A673 (cell line): ENCODE measurements around the gene DPH3. TPM values are rescaled to one million over a fixed set of nuclear protein-coding genes. Genes with fewer than 3 reads are reported as not detected.

Experiments used
- BruUV-seq: library from RNA; stranded (reverse); fragments of 400-500 nt; replicated peaks from 2 replicates; lab custom pipeline; 2021; lab: Mats Ljungman, UMichigan
- CTCF ChIA-PET: fragments of 300-600 bp; sonication (Branson Sonifier 250); formaldehyde crosslinking; loops from one replicate; lab custom pipeline; 2022; ENCODE audit warnings: antibody characterized with exemption; lab: Charles Lee
- POLR2A ChIA-PET: fragments of 300-600 bp; sonication (Branson Sonifier 250); formaldehyde crosslinking; loops from one replicate; lab custom pipeline; 2022; ENCODE audit warnings: antibody characterized with exemption; ENCODE audit not compliant: low non-redundant PET; lab: Charles Lee
- DNase-seq: peaks from one replicate; pipeline ENCODE4 v3.0.0-alpha.2; 2015; ENCODE audit warnings: low spot score
- H3K27ac ChIP-seq: fragments of 200-600 bp; sonication (generic); 2 replicates; pipeline ENCODE4 v1.5.1; 2016; ENCODE audit warnings: mixed run types, low read depth, mild to moderate bottlenecking, mixed read lengths, antibody characterized with exemption, low read length; ENCODE audit not compliant: poor library complexity, severe bottlenecking
- H3K27me3 ChIP-seq: fragments of 200-600 bp; sonication (generic); replicated peaks from 2 replicates; pipeline ENCODE4 v1.6.1; 2017; ENCODE audit warnings: mixed run types, low read depth, mild to moderate bottlenecking, mixed read lengths, antibody characterized with exemption, low read length; ENCODE audit not compliant: insufficient read depth, poor library complexity
- H3K36me3 ChIP-seq: fragments of 200-600 bp; sonication (generic); 2 replicates; pipeline ENCODE4 v1.6.1; 2016; ENCODE audit warnings: mixed run types, mild to moderate bottlenecking, mixed read lengths, antibody characterized with exemption, low read length; ENCODE audit not compliant: insufficient read depth, poor library complexity, severe bottlenecking
- H3K4me1 ChIP-seq: fragments of 200-600 bp; sonication (generic); 2 replicates; pipeline ENCODE4 v1.6.1; 2017; ENCODE audit warnings: mixed run types, mild to moderate bottlenecking, mixed read lengths, antibody characterized with exemption, low read length; ENCODE audit not compliant: insufficient read depth, poor library complexity, severe bottlenecking
- H3K4me3 ChIP-seq: fragments of 200-600 bp; sonication (generic); 2 replicates; pipeline ENCODE4 v1.5.1; 2016; ENCODE audit warnings: low read depth, mixed run types, mild to moderate bottlenecking, mixed read lengths, low read length; ENCODE audit not compliant: poor library complexity, severe bottlenecking
- H3K9me3 ChIP-seq: fragments of 200-600 bp; sonication (generic); 2 replicates; pipeline ENCODE4 v1.6.1; 2016; ENCODE audit warnings: mixed run types, low read depth, mild to moderate bottlenecking, mixed read lengths, antibody characterized with exemption, low read length; ENCODE audit not compliant: poor library complexity, severe bottlenecking
- EZH2 ChIP-seq: fragments of 200-600 bp; sonication (generic); IDR thresholded peaks from 2 replicates; pipeline ENCODE4 v1.6.1; 2017; ENCODE audit warnings: borderline replicate concordance, low read depth, mild to moderate bottlenecking, mixed read lengths, antibody characterized with exemption, low read length; ENCODE audit not compliant: poor library complexity, severe bottlenecking
- intact Hi-C: fragments of 100-400 bp; cut with micrococcal nuclease; formaldehyde crosslinking; loops from one replicate; pipeline ENCODE4 v1.10.0; 2022; ENCODE audit not compliant: unreplicated experiment
- total RNA-seq: library from RNA; stranded (reverse); gene quantifications from 2 replicates; pipeline ENCODE4 v1.2.3, GENCODE V29; 2021
- TF ChIP-seq, protein P1 (sequence below): fragments of 300-800, 200-600 bp; sonication (generic); conservative IDR thresholded peaks from 2 replicates; pipeline ENCODE4 v1.5.1; 2017; ENCODE audit warnings: low read depth, mild to moderate bottlenecking, antibody characterized with exemption, low read length, moderate library complexity, mixed read lengths

Gene DPH3
- total RNA-seq, 1 experiment from 2014 or later = 26.4 TPM

DNA sequence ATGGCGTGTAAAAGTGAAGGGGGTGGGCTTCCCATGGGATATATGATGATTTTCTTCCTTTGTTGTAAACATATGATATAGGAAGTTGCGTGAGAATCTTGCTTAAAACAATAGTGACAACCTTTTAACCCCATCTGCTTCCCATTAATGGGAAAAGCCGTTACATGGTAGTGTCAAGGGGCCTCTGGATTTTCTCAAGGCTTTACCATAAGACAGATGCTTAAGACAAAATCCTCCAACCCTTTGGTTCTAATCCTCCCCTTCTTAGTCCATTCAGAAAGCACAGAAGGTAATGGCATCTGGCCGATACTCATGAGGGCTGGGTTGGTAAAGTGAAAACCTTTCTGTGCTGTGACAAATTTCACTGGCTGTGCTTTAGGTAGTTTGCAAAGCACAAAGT lies 25.0 kb downstream of the DPH3 start:
- BruUV-seq = no TSS peak

DNA sequence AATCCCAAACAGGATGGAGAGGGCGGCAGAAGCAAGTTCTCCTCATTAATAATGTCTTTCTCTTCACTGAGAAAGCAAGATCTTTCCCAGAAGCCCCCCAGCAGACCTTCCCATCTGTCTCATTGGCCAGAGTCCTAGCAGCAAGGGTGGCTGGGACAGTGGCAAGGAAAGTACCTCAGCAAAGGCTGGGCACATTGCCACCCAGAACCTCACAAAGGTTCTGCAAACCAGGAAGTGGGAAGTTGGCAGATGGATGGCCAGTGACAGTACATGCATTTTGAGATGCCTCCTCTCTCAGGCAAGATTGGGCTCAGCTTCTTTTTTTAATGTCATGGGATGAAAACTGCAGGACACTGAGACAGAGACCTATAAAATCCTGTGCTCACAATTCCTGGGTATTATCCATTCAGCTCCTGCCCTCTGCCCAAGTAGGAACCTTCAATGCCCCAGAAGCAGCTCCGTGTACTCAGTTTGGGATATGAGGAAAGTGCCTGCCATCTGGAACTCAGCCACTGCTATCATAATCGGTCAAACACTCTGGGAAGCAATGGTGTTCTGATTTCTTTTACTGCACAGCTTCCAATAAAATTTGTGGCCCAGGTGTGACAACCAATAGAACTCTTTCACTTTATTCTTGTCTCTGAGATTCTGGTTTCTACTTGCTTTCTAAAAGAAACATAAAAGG lies 25.5 kb downstream of the DPH3 start:
- BruUV-seq = no TSS peak
- no peaks in the 10 kb centered on the region for H3K4me1 ChIP-seq
- TF ChIP-seq, protein P1, sequence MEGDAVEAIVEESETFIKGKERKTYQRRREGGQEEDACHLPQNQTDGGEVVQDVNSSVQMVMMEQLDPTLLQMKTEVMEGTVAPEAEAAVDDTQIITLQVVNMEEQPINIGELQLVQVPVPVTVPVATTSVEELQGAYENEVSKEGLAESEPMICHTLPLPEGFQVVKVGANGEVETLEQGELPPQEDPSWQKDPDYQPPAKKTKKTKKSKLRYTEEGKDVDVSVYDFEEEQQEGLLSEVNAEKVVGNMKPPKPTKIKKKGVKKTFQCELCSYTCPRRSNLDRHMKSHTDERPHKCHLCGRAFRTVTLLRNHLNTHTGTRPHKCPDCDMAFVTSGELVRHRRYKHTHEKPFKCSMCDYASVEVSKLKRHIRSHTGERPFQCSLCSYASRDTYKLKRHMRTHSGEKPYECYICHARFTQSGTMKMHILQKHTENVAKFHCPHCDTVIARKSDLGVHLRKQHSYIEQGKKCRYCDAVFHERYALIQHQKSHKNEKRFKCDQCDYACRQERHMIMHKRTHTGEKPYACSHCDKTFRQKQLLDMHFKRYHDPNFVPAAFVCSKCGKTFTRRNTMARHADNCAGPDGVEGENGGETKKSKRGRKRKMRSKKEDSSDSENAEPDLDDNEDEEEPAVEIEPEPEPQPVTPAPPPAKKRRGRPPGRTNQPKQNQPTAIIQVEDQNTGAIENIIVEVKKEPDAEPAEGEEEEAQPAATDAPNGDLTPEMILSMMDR = no peak
- no peak for TF ChIP-seq EZH2
- no peaks in the 10 kb centered on the region for H3K27me3 ChIP-seq
- H3K27ac ChIP-seq = no peak overlapping the region
- no peaks in the 10 kb centered on the region for H3K9me3 ChIP-seq
- H3K36me3 ChIP-seq = no peaks in the 10 kb centered on the region
- ChIA-PET CTCF (no interaction called here), POLR2A (no interaction called here)
- H3K4me3 ChIP-seq = no peak overlapping the region
- intact Hi-C loops = no loop called here
- DNase-seq = no peak

More for the DNA sequence above, 25.0 kb downstream of the DPH3 start:
- Histone ChIP-seq H3K27me3 (no peaks in the 10 kb centered on the region), H3K36me3 (no peaks in the 10 kb centered on the region), H3K4me3 (no peak overlapping the region), H3K9me3 (no peaks in the 10 kb centered on the region), H3K4me1 (no peaks in the 10 kb centered on the region), H3K27ac (no peak overlapping the region)
- ChIA-PET CTCF (no interaction called here), POLR2A (no interaction called here)
- intact Hi-C loops = no loop called here
- DNase-seq = no peak
- TF ChIP-seq, protein P1 = no peak
- no peak for TF ChIP-seq EZH2

DNA sequence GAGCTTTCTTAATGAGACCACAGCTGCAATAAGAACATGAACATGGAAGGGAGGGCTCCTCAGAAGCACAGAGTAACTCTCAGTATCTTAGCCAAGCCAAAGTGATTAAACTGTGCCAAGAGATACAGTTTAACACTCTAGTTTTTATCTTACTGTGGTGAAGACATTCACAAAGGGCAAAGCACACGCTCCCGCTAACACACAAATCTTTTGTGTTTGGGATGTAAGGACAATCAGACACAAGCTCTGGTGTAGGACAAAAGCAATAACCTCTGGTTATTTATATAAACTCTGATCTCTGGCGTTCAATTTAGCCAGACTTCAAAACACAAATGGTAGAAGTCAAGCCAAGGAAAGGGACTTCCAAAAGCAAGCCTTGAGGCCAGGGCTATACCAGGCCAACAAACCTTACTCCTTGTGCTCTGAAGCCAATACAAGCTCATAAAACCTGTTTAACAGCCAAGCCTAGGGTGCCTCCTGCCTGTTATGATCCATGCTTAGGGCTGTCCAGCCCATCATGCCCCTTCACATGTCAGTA lies 27.8 kb downstream of the DPH3 start:
- H3K4me1 ChIP-seq = no peaks in the 10 kb centered on the region
- H3K36me3 ChIP-seq = no peaks in the 10 kb centered on the region
- no peak for TF ChIP-seq EZH2
- TF ChIP-seq, protein P1 = no peak
- H3K4me3 ChIP-seq = no peak overlapping the region
- intact Hi-C loops = no loop called here
- CTCF ChIA-PET = interaction anchor here (0.6 kb wide), 1 partner anchor 11 kb away, joined by 5 read pairs; no protein-coding TSS in a partner anchor
- POLR2A ChIA-PET = no interaction called here
- BruUV-seq = no TSS peak
- H3K27me3 ChIP-seq = no peaks in the 10 kb centered on the region
- H3K9me3 ChIP-seq = no peaks in the 10 kb centered on the region
- H3K27ac ChIP-seq = no peak overlapping the region
- DNase-seq = no peak
